ENCODE data around the gene SHROOM3.

DNA sequence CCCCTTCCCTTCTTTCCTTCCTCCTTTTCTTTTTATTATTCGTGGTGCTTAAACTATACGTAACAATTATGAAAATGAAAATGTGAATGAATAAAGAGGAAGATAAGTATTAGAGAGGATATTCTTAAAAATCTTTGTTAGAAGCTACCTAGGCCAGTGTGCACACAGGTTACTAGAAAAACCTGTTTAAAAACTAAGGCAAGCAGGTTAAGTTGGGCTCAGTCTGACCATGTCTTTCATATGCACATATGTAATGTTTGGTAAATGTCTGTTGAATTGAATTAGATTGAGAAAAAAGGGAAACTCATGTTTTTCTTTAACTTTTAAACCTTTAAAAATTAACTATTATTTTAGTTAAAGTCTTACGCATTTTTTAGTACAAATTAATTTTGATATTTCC, 7.8 kb downstream of the SHROOM3 start:
- TF ChIP-seq POLR2A (IDR thresholded peaks at IDR 0.05): no peak
- TF ChIP-seq, protein P1, sequence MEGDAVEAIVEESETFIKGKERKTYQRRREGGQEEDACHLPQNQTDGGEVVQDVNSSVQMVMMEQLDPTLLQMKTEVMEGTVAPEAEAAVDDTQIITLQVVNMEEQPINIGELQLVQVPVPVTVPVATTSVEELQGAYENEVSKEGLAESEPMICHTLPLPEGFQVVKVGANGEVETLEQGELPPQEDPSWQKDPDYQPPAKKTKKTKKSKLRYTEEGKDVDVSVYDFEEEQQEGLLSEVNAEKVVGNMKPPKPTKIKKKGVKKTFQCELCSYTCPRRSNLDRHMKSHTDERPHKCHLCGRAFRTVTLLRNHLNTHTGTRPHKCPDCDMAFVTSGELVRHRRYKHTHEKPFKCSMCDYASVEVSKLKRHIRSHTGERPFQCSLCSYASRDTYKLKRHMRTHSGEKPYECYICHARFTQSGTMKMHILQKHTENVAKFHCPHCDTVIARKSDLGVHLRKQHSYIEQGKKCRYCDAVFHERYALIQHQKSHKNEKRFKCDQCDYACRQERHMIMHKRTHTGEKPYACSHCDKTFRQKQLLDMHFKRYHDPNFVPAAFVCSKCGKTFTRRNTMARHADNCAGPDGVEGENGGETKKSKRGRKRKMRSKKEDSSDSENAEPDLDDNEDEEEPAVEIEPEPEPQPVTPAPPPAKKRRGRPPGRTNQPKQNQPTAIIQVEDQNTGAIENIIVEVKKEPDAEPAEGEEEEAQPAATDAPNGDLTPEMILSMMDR (IDR thresholded peaks at IDR 0.05): no peak

Data from adrenal gland (tissue), 5 donors.